ACHN (cell line): ENCODE results near the gene CDKAL1.
A peak's percentile ranks its signal among the peaks of the same experiment; 100 is the strongest.
"Not testable (repeated sequence)": the region's sequence is repeated elsewhere in the genome, so short reads cannot be mapped to it uniquely, and the experiment has no call there.

Experiments
- DNase-seq: peaks from one replicate; pipeline ENCODE4 v3.0.0-alpha.2; 2015
- in situ Hi-C: cut with HindIII; loops from 2 replicates; pipeline ENCODE4 v1.10.0; 2017; ENCODE audit warnings: low sequenced_read_pairs, low pct_ligation_motif_present, low pct_unique_long_range_greater_than_20kb

Gene CDKAL1

GRCh38 chr6:20534295-20535262 lies at the start of gene CDKAL1:
Gene CDKAL1 (plus strand): TSS chr6:20534457. CDS start chr6:20546351, 11,894 bp downstream.
- in situ Hi-C loops: no loop called here
- DNase-seq: peak; percentile 89

GRCh38 chr6:20486641-20487040 lies 47.6 kb upstream of the CDKAL1 start:
- in situ Hi-C loops: no loop called here

GRCh38 chr6:20487669-20488375 lies 46.4 kb upstream of the CDKAL1 start:
- no peak for DNase-seq
- in situ Hi-C loops: no loop called here

More at GRCh38 chr6:20486641-20487040, 47.6 kb upstream of the CDKAL1 start:
- DNase-seq: no peak

- in situ Hi-C loops: no loop called here
Observed at GRCh38 chr6:20490591-20490990, 43.7 kb upstream of the CDKAL1 start.

GRCh38 chr6:20492099-20492498 lies 42.2 kb upstream of the CDKAL1 start:
- DNase-seq: no peak
- in situ Hi-C loops: no loop called here

More at GRCh38 chr6:20490591-20490990, 43.7 kb upstream of the CDKAL1 start:
- no peak for DNase-seq

- in situ Hi-C loops: no loop called here
- DNase-seq: no peak
Observed at GRCh38 chr6:20497216-20498040, 36.8 kb upstream of the CDKAL1 start.

- in situ Hi-C loops: no loop called here
- DNase-seq: no peak
Observed at GRCh38 chr6:20498041-20498385, 36.2 kb upstream of the CDKAL1 start.

GRCh38 chr6:20509212-20509611 lies 25.0 kb upstream of the CDKAL1 start:
- no peak for DNase-seq
- in situ Hi-C loops: no loop called here

GRCh38 chr6:20511852-20512251 lies 22.4 kb upstream of the CDKAL1 start:
- no peak for DNase-seq
- in situ Hi-C loops: no loop called here

GRCh38 chr6:20525208-20525607 lies 9.0 kb upstream of the CDKAL1 start:
- in situ Hi-C loops, DNase-seq: not testable (repeated sequence)

- DNase-seq: peak; percentile 65
- in situ Hi-C loops: not testable (repeated sequence)
Observed at GRCh38 chr6:20529086-20529448, 5.2 kb upstream of the CDKAL1 start.

- in situ Hi-C loops: no loop called here
- DNase-seq: no peak
Observed at GRCh38 chr6:20532881-20533280, 1.4 kb upstream of the CDKAL1 start.

- no peak for DNase-seq
- in situ Hi-C loops: no loop called here
Observed at GRCh38 chr6:20533746-20534294, 437 bp upstream of the CDKAL1 start.

- in situ Hi-C loops: no loop called here
- DNase-seq: no peak
Observed at GRCh38 chr6:20538131-20538662, 3.9 kb downstream of the CDKAL1 start.

- in situ Hi-C loops: no loop called here
- DNase-seq: no peak
Observed at GRCh38 chr6:20538907-20539306, 4.7 kb downstream of the CDKAL1 start.

GRCh38 chr6:20539387-20539786 lies 5.1 kb downstream of the CDKAL1 start:
- DNase-seq: no peak
- in situ Hi-C loops: no loop called here

GRCh38 chr6:20540683-20541082 lies 6.4 kb downstream of the CDKAL1 start:
- in situ Hi-C loops: no loop called here
- DNase-seq: no peak

- no peak for DNase-seq
Observed at GRCh38 chr6:20541382-20541781, 7.1 kb downstream of the CDKAL1 start.

More at GRCh38 chr6:20541382-20541781, 7.1 kb downstream of the CDKAL1 start:
- in situ Hi-C loops: no loop called here
